GM06990 (cell line): Measurements from ENCODE around the gene CCDC12.

Source experiments
- DNase-seq: peaks from one replicate; pipeline ENCODE4 v3.0.0-alpha.2; 2011; ENCODE audit not compliant: insufficient read length; ENCODE audit errors: extremely low read depth
- H3K27me3 ChIP-seq: replicated peaks from 2 replicates; pipeline ENCODE4 v1.6.0; 2011; ENCODE audit warnings: low read length; ENCODE audit not compliant: control insufficient read depth, insufficient read depth
- H3K36me3 ChIP-seq: 2 replicates; pipeline ENCODE4 v1.5.1; 2011; ENCODE audit warnings: low read length; ENCODE audit not compliant: control insufficient read depth, insufficient read depth
- H3K4me3 ChIP-seq: replicated peaks from 2 replicates; pipeline ENCODE4 v1.5.1; 2011; ENCODE audit warnings: low read depth, mild to moderate bottlenecking, control low read depth, low read length
- CTCF ChIP-seq: IDR thresholded peaks from 2 replicates; pipeline ENCODE4 v1.5.1; 2011; ENCODE audit warnings: low read length, control low read depth, mild to moderate bottlenecking, inconsistent platforms; ENCODE audit not compliant: insufficient read depth, poor library complexity, severe bottlenecking

CCDC12 gene

GRCh38 chr3:47006145-47006651 lies 29.7 kb upstream of the CCDC12 start:
- TF ChIP-seq CTCF: no peak
- no peak for DNase-seq
- Histone ChIP-seq H3K36me3 (peaks cover 64% of the 10 kb centered on the region), H3K4me3 (no peak overlapping the region), H3K27me3 (no peaks in the 10 kb centered on the region)

- Histone ChIP-seq H3K27me3 (no peaks in the 10 kb centered on the region), H3K36me3 (peaks cover 70% of the 10 kb centered on the region), H3K4me3 (no peak overlapping the region)
- no peak for TF ChIP-seq CTCF
- DNase-seq: no peak
These were observed 28.9 kb upstream of the CCDC12 start for GRCh38 chr3:47005212-47006144.

- TF ChIP-seq CTCF: no peak
- Histone ChIP-seq H3K4me3 (no peak overlapping the region), H3K36me3 (peaks cover 74% of the 10 kb centered on the region), H3K27me3 (no peaks in the 10 kb centered on the region)
- no peak for DNase-seq
These were observed 28.0 kb upstream of the CCDC12 start for GRCh38 chr3:47004369-47005211.

GRCh38 chr3:47003461-47004368 lies 27.2 kb upstream of the CCDC12 start:
- no peak for TF ChIP-seq CTCF
- Histone ChIP-seq H3K36me3 (peaks cover 80% of the 10 kb centered on the region), H3K27me3 (no peaks in the 10 kb centered on the region), H3K4me3 (no peak overlapping the region)
- no peak for DNase-seq

- H3K27me3 ChIP-seq: no peaks in the 10 kb centered on the region
- TF ChIP-seq CTCF: no peak
- peaks cover 78% of the 10 kb centered on the region for H3K36me3 ChIP-seq
- DNase-seq: no peak
- no peak overlapping the region for H3K4me3 ChIP-seq
These were observed 26.5 kb upstream of the CCDC12 start for GRCh38 chr3:47003056-47003410.
